PC-9 (cell line): ENCODE measurements around the gene STAG2.
"Not testable (repeated sequence)": the region's sequence is repeated elsewhere in the genome, so short reads cannot be mapped to it uniquely, and the experiment has no call there.

Experiments
- EZH2 ChIP-seq: fragments of 200-600 bp; sonication (generic); IDR thresholded peaks from 2 replicates; pipeline ENCODE4 v1.8.0; 2017; ENCODE audit warnings: antibody characterized with exemption, low read depth
- TF ChIP-seq, protein P1 (sequence below): fragments of 200-600 bp; sonication (generic); conservative IDR thresholded peaks from 2 replicates; pipeline ENCODE4 v1.6.1; 2017; ENCODE audit warnings: mixed run types, antibody characterized with exemption, mild to moderate bottlenecking, moderate library complexity

DNA sequence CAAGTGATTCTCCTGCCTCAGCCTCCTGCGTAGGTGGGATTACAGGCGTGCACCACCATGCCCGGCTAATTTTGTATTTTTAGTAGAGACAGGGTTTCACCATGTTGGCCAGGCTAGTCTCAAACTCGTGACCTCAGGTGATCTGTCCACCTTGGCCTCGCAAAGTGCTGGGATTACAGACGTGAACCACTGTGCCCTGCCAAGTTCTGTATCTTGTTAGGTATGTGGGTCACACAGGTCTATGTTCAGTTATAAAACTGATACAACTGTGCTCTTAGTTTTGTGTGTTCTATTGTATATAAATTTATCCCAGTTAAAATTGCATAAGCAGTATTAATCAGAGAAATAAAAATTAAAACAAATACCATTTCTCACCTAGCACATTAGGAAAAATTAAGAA lies 122.9 kb downstream of the STAG2 start:
- not testable (repeated sequence) for TF ChIP-seq EZH2
- TF ChIP-seq, protein P1, sequence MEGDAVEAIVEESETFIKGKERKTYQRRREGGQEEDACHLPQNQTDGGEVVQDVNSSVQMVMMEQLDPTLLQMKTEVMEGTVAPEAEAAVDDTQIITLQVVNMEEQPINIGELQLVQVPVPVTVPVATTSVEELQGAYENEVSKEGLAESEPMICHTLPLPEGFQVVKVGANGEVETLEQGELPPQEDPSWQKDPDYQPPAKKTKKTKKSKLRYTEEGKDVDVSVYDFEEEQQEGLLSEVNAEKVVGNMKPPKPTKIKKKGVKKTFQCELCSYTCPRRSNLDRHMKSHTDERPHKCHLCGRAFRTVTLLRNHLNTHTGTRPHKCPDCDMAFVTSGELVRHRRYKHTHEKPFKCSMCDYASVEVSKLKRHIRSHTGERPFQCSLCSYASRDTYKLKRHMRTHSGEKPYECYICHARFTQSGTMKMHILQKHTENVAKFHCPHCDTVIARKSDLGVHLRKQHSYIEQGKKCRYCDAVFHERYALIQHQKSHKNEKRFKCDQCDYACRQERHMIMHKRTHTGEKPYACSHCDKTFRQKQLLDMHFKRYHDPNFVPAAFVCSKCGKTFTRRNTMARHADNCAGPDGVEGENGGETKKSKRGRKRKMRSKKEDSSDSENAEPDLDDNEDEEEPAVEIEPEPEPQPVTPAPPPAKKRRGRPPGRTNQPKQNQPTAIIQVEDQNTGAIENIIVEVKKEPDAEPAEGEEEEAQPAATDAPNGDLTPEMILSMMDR = not testable (repeated sequence)
